Hepatocyte (in vitro differentiated cells): Measurements from ENCODE around the gene TMEM129.

Source experiments
- EZH2 ChIP-seq: fragments of 200-600 bp; sonication (generic); IDR thresholded peaks from 2 replicates; pipeline ENCODE4 v1.6.1; 2016; ENCODE audit warnings: antibody characterized with exemption, mild to moderate bottlenecking, borderline replicate concordance
- TF ChIP-seq, protein P1 (sequence below): fragments of 200-600 bp; sonication (generic); IDR thresholded peaks from 2 replicates; pipeline ENCODE4 v1.5.1; 2016; ENCODE audit warnings: antibody characterized with exemption, mild to moderate bottlenecking; ENCODE audit not compliant: poor library complexity

DNA sequence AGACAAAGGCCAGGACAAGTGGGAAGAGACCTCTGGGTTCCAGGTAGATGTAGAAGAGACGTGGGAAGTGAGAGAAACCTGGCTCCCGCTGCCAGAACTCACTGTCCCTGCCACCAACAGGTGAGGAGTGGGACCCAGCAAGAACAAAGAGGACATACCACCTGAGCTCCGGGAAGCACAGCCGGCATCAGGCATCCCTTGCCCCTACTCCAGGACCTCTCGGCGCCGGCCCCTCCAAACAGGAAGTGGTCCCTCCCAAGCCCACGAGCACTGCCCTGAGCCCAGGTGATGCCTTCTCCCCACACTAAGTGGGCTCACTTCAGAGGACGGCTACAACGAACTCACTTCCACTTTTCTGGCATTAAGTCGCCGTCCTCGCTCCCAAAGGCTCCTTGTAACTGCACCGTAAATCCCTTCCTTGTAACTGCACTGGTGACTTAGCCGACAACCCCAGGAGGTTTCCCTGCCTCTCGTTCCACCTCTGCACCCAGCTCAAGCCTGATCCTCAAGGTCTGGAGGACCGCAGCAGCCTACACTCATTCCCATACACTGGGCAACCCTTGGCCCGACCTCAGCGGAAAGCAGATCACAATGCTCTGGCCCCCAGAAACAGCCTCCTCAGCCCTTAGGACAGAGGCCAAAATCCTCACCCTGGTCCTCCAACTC is 45.9 kb downstream of the TMEM129 start:
- TF ChIP-seq, protein P1, sequence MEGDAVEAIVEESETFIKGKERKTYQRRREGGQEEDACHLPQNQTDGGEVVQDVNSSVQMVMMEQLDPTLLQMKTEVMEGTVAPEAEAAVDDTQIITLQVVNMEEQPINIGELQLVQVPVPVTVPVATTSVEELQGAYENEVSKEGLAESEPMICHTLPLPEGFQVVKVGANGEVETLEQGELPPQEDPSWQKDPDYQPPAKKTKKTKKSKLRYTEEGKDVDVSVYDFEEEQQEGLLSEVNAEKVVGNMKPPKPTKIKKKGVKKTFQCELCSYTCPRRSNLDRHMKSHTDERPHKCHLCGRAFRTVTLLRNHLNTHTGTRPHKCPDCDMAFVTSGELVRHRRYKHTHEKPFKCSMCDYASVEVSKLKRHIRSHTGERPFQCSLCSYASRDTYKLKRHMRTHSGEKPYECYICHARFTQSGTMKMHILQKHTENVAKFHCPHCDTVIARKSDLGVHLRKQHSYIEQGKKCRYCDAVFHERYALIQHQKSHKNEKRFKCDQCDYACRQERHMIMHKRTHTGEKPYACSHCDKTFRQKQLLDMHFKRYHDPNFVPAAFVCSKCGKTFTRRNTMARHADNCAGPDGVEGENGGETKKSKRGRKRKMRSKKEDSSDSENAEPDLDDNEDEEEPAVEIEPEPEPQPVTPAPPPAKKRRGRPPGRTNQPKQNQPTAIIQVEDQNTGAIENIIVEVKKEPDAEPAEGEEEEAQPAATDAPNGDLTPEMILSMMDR: no peak
- TF ChIP-seq EZH2: no peak
